Measurements from ENCODE around the gene PRSS50. TPM values are rescaled to one million over a fixed set of nuclear protein-coding genes. Genes with fewer than 3 reads are reported as not detected.
A peak's percentile ranks its signal among the peaks of the same experiment; 100 is the strongest.
"Not testable (repeated sequence)": the region's sequence is repeated elsewhere in the genome, so short reads cannot be mapped to it uniquely, and the experiment has no call there.

PRSS50 gene
- total RNA-seq, 2 donors from 2014 or later: not detected

GRCh38 chr3:46706771-46707582 is 10.7 kb downstream of the PRSS50 start:
- Histone ChIP-seq H3K36me3 (no peaks in the 10 kb centered on the region), H3K9me3 (no peaks in the 10 kb centered on the region), H3K4me1 (no peaks in the 10 kb centered on the region), H3K27ac (no peak overlapping the region), H3K4me3 (no peak overlapping the region), H3K27me3 (no peaks in the 10 kb centered on the region), H3K9ac (ENCODE audit: low read depth in 2 of 2, low read length in 2 of 2) (no peak overlapping the region)
- intact Hi-C loops (cut with DNase I): loop anchor here (5.0 to 10.0 kb wide), 2 partner anchors 290 to 618 kb away; no protein-coding TSS in a partner anchor
- DNase-seq: no peak
- TF ChIP-seq, protein P1, sequence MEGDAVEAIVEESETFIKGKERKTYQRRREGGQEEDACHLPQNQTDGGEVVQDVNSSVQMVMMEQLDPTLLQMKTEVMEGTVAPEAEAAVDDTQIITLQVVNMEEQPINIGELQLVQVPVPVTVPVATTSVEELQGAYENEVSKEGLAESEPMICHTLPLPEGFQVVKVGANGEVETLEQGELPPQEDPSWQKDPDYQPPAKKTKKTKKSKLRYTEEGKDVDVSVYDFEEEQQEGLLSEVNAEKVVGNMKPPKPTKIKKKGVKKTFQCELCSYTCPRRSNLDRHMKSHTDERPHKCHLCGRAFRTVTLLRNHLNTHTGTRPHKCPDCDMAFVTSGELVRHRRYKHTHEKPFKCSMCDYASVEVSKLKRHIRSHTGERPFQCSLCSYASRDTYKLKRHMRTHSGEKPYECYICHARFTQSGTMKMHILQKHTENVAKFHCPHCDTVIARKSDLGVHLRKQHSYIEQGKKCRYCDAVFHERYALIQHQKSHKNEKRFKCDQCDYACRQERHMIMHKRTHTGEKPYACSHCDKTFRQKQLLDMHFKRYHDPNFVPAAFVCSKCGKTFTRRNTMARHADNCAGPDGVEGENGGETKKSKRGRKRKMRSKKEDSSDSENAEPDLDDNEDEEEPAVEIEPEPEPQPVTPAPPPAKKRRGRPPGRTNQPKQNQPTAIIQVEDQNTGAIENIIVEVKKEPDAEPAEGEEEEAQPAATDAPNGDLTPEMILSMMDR (IDR thresholded peaks at IDR 0.05): no peak

- intact Hi-C loops (cut with DNase I): loop anchor here (2.0 to 10.0 kb wide), 3 partner anchors 189 to 619 kb away; no protein-coding TSS in a partner anchor
- Histone ChIP-seq H3K4me3 (no peak overlapping the region), H3K9me3 (no peaks in the 10 kb centered on the region), H3K9ac (ENCODE audit: low read depth in 2 of 2, low read length in 2 of 2) (no peak overlapping the region), H3K4me1 (no peaks in the 10 kb centered on the region), H3K27me3 (peaks cover 10% of the 10 kb centered on the region), H3K36me3 (no peaks in the 10 kb centered on the region), H3K27ac (no peak overlapping the region)
- peak; percentile 51 for DNase-seq
- TF ChIP-seq, protein P1 (IDR thresholded peaks at IDR 0.05): no peak
Observed at GRCh38 chr3:46705751-46706552, 11.7 kb downstream of the PRSS50 start.

DNA sequence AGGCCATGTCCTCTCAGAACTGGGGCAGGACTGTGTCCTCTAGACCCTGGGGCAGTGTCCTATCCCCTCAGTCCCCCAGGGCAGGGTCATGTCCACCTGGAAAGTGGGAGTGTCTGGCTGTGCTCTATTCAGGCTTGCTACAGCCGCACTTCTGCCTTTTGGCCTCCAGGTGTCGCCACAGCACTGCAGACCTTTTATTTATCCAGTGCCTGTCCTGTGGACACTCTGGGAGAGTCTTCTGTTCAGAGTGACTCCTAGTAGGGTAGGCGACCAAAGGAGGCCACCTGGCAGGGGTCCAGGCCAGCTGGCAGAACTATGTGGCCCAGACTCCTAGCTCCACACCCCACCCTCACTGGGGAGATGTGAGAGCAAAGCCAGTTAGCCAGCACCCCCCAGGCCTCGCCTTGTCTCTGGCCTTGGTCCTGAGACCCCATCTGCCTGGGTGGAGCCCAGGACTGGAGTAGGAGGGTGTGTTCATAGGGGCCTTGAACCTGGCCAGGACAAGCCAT is 12.6 kb downstream of the PRSS50 start:
- no peak overlapping the region for H3K27ac ChIP-seq
- no peaks in the 10 kb centered on the region for H3K9me3 ChIP-seq
- no peaks in the 10 kb centered on the region for H3K36me3 ChIP-seq
- intact Hi-C loops (cut with DNase I): loop anchor here (2.0 to 10.0 kb wide), 3 partner anchors 190 to 620 kb away; no protein-coding TSS in a partner anchor
- H3K27me3 ChIP-seq: peaks cover 18% of the 10 kb centered on the region
- TF ChIP-seq, protein P1 (IDR thresholded peaks at IDR 0.05): peak; percentile 97
- H3K4me3 ChIP-seq: no peak overlapping the region
- H3K9ac ChIP-seq (ENCODE audit: low read depth in 2 of 2, low read length in 2 of 2): no peak overlapping the region
- peak; percentile 75 for DNase-seq
- H3K4me1 ChIP-seq: no peaks in the 10 kb centered on the region

DNA sequence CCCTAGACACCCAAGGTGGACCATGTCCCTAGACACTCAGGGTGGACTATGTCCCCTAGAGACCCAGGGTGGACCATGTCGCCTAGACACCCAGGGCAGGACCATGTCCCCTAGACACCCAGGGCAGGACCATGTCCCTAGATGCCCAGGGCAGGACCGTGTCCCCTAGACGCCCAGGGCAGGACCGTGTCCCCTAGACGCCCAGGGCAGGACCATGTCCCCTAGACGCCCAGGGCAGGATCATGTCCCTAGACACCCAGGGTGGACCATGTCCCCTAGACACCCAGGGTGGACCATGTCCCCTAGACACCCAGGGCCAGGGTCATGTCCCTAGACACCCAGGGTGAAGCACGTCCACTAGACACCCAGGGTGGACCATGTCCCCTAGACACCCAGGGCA is 13.3 kb downstream of the PRSS50 start:
- not testable (repeated sequence) for H3K9ac ChIP-seq (ENCODE audit: low read depth in 2 of 2, low read length in 2 of 2); H3K4me3 ChIP-seq; H3K9me3 ChIP-seq; H3K4me1 ChIP-seq; H3K36me3 ChIP-seq; H3K27ac ChIP-seq; DNase-seq
- intact Hi-C loops (cut with DNase I): loop anchor here (2.0 to 10.0 kb wide), 2 partner anchors 190 to 620 kb away; no protein-coding TSS in a partner anchor
- peaks cover 18% of the 10 kb centered on the region for H3K27me3 ChIP-seq

- intact Hi-C loops (cut with DNase I): loop anchor here (10.0 kb wide), 1 partner anchor 622 kb away; no protein-coding TSS in a partner anchor
- TF ChIP-seq, protein P1 (IDR thresholded peaks at IDR 0.05): no peak
- no peaks in the 10 kb centered on the region for H3K9me3 ChIP-seq
Observed at GRCh38 chr3:46703013-46703520, 14.6 kb downstream of the PRSS50 start.

More at GRCh38 chr3:46703013-46703520, 14.6 kb downstream of the PRSS50 start:
- H3K9ac ChIP-seq (ENCODE audit: low read depth in 2 of 2, low read length in 2 of 2): no peak overlapping the region
- no peaks in the 10 kb centered on the region for H3K4me1 ChIP-seq
- H3K36me3 ChIP-seq: no peaks in the 10 kb centered on the region
- H3K4me3 ChIP-seq: no peak overlapping the region
- peaks cover 18% of the 10 kb centered on the region for H3K27me3 ChIP-seq
- H3K27ac ChIP-seq: no peak overlapping the region
- no peak for DNase-seq

Data from colonic mucosa (tissue), 4 donors.